ENCODE results near the gene LMOD3.

Gene LMOD3

DNA sequence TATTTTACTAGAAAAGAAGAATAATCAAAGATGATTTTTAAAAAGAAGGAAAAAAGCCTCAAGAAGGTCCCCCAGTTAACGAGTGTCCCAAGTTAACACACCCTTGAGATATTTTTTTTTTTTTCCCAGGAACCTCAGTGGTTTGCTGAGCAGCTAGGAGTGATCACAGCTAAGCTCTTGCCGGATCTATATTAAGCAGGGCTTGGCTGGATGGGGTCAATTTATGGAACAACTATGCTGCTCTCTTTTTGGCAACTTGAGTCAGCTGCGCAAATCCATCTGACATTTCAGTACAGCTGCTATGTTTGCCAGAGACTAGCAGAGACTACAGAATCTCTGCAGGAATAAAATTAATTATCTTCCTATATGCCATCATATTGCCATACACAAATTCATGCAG is at the start of gene LMOD3:
Gene LMOD3, minus strand, starts transcription at position 193 of the 400 bp plus-strand sequence. CDS start 209 bp downstream, outside the sequence.
- no peaks in the 10 kb centered on the region for H3K9me3 Mint-ChIP-seq
- no peaks in the 10 kb centered on the region for H3K36me3 Mint-ChIP-seq (ENCODE audit: low read depth)
- no peaks in the 10 kb centered on the region for H3K27me3 Mint-ChIP-seq
- no peak within 1 kb of the TSS for H3K4me3 Mint-ChIP-seq
- no peak within 1 kb of the TSS for H3K27ac Mint-ChIP-seq
- peaks cover 3% of the 10 kb centered on the region for H3K4me1 Mint-ChIP-seq (ENCODE audit: low read depth)

DNA sequence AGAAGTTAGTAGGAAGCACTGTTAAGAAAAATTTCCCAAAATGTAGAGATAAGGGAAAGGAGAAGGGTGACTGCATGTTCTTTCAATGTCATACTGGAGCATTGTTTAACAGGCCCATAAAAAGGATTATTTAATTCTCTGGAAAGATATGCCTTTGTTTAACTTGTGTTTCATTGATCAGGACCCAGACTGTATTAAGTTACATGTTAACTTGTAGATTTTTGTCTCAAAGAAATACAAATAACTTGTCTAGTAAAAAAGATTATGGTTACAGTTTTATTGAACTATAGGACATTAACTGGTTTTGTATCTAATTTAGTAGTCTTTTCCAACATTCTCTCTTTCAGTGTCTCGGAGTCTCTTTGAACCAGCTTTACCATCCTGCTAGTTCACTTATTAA is 49.7 kb upstream of the LMOD3 start:
- H3K4me3 Mint-ChIP-seq: no peak overlapping the region
- no peaks in the 10 kb centered on the region for H3K27me3 Mint-ChIP-seq
- no peak overlapping the region for H3K27ac Mint-ChIP-seq
- H3K4me1 Mint-ChIP-seq (ENCODE audit: low read depth): peaks cover 4% of the 10 kb centered on the region
- H3K36me3 Mint-ChIP-seq (ENCODE audit: low read depth): peaks cover 21% of the 10 kb centered on the region
- H3K9me3 Mint-ChIP-seq: no peaks in the 10 kb centered on the region

DNA sequence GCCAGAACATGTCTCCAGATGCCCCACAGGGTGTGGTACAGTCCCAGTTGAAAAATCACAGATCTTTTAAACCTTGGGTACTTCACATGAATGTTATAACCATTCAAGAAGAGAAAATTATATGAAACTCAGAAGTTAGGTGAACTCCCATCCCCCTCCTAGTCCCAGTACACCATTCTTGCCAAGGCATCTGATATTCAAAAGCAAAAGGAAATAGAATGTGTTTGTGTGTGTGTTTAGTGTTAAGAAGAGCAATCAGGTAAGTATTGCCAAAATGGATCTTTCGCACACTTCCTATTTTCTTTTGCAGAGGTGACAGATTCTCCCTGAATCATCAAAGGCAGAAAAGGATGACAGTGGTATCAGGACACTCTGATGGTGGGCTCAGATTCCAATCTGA is 44.1 kb upstream of the LMOD3 start:
- H3K36me3 Mint-ChIP-seq (ENCODE audit: low read depth): peaks cover 5% of the 10 kb centered on the region
- H3K4me1 Mint-ChIP-seq (ENCODE audit: low read depth): no peaks in the 10 kb centered on the region
- no peaks in the 10 kb centered on the region for H3K9me3 Mint-ChIP-seq
- no peak overlapping the region for H3K27ac Mint-ChIP-seq
- no peaks in the 10 kb centered on the region for H3K27me3 Mint-ChIP-seq
- no peak overlapping the region for H3K4me3 Mint-ChIP-seq

DNA sequence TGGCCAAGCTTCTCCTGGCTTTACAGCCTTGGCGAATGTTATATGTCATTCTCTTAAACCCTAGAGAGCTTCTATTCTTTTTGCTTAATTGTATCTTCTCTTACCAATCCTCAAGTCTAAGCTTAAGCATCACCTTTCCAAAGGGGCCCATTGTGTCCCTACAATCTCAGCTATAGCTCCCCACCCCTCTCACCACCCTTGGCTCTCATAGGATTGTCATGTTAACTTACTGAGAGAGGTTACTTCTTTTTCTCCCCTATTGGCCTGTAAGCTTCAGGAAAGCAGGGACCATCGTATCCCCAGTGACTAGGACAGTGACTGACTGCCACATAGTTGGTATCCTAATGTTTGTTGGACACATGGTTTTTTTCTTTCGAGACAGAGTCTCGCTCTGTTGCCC is 43.3 kb upstream of the LMOD3 start:
- H3K27me3 Mint-ChIP-seq: no peaks in the 10 kb centered on the region
- peaks cover 2% of the 10 kb centered on the region for H3K4me1 Mint-ChIP-seq (ENCODE audit: low read depth)
- no peaks in the 10 kb centered on the region for H3K9me3 Mint-ChIP-seq
- no peaks in the 10 kb centered on the region for H3K36me3 Mint-ChIP-seq (ENCODE audit: low read depth)
- H3K27ac Mint-ChIP-seq: no peak overlapping the region
- no peak overlapping the region for H3K4me3 Mint-ChIP-seq

DNA sequence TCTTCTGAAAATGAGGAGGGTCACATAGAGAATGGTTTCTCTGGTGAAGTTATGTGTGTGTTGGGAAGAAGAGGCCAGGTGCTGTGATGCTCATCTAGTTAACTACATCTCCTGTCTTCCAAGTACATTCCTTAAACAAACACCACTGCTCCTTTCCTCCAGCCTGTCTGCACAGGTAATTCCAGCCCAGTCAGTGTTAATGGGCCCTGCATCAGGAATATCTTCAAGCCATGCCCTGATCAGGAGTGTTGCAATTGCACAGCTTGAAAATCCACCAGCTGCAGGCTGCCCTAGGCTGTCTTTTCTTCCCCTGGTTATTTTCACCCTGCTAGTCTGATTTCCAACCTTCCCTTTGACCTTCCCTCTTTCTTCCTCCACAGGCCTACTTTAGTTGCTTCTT is 41.9 kb upstream of the LMOD3 start:
- Mint-ChIP-seq H3K9me3 (no peaks in the 10 kb centered on the region), H3K36me3 (ENCODE audit: low read depth) (no peaks in the 10 kb centered on the region), H3K27me3 (no peaks in the 10 kb centered on the region), H3K4me1 (ENCODE audit: low read depth) (peaks cover 11% of the 10 kb centered on the region), H3K27ac (no peak overlapping the region), H3K4me3 (no peak overlapping the region)

DNA sequence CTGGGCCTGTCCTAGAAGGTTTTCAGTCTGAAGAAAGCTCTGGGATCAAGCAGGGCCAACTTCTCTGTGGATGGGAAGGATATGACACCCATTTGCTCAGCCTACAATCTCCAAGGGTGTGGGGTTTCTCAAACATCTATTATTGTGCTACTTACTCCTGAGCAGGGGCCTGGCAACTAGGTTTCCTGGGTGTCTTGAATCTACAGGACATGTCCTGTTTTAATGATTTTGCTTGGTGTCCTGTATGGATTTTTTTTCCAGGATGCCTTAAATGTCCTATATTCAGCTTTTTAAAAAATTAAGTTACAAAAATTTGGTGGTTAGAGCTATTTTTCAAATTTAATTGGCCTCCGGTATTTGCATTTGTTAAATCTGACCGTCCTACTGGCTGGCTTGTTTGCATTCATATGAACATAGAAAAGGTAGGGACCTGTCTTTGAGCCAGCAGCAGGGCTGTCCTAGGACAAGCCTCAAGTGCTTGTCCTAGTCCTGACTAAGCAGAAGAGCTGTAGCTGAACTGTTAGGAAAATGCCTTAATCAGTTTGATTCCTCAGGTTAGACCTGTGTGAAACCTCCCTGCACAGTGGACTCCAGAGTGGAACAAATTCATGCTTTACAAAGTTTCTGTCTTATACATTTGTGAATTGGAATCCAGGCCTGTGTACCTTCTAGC is 40.0 kb upstream of the LMOD3 start:
- Mint-ChIP-seq H3K27me3 (no peaks in the 10 kb centered on the region), H3K36me3 (ENCODE audit: low read depth) (no peaks in the 10 kb centered on the region), H3K4me1 (ENCODE audit: low read depth) (peaks cover 11% of the 10 kb centered on the region), H3K9me3 (no peaks in the 10 kb centered on the region), H3K27ac (no peak overlapping the region), H3K4me3 (no peak overlapping the region)

DNA sequence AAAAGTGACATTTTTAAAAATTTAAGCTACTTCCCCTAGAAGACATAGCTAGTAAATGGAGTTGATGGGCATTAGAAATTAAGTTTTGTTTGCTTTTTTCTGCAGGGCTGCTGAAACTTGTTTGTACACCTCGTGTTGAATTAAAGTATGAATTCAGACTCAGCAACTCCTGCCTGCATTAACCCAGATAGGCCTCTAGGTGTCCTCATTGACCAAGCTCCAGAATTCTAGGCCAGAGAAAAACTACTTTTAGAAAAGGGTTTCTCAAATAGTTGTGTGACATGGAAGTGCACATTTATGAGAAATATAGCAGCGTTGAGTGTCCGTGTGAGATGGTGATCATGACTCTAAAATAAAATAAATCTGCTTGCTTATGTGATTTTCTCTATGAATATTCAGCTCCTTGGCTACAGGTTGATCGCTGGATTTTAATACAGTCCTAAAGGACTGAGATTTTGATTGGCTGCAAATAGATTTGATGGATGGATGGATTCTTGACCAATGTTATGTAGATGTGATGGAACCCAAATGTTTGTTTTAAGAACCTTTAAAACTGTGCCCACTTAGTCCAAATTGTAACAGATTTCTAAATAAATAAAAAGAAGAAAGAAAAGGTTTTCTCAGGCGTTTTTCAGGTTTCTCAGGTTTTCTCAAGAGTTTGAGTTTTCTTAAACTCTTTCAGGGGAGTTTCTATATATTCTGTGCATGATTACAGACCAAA is 39.4 kb upstream of the LMOD3 start:
- Mint-ChIP-seq H3K27ac (peak overlapping the region; percentile 22), H3K9me3 (no peaks in the 10 kb centered on the region), H3K27me3 (no peaks in the 10 kb centered on the region), H3K4me3 (no peak overlapping the region), H3K4me1 (ENCODE audit: low read depth) (peaks cover 11% of the 10 kb centered on the region), H3K36me3 (ENCODE audit: low read depth) (no peaks in the 10 kb centered on the region)

DNA sequence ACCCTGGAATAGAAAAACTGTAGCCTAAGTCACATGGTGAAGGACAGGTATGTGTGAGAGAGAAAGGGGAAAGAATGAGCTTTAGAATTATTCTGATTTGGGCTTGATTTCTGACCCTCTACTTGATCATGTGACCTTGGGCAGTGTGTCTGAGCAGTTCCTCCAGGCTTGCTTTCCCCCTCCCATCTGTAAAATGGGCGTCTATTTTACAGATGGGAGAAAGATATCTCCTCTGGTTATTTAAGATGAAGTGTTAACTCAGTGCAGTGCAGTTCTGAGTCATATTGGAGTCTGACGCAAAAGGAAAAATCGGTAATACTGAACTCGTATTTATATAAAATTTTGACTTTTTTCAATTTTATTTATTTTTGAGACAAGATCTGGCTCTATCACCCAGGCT is 38.1 kb upstream of the LMOD3 start:
- no peak overlapping the region for H3K27ac Mint-ChIP-seq
- no peak overlapping the region for H3K4me3 Mint-ChIP-seq
- H3K4me1 Mint-ChIP-seq (ENCODE audit: low read depth): peaks cover 11% of the 10 kb centered on the region
- H3K27me3 Mint-ChIP-seq: no peaks in the 10 kb centered on the region
- no peaks in the 10 kb centered on the region for H3K36me3 Mint-ChIP-seq (ENCODE audit: low read depth)
- no peaks in the 10 kb centered on the region for H3K9me3 Mint-ChIP-seq

DNA sequence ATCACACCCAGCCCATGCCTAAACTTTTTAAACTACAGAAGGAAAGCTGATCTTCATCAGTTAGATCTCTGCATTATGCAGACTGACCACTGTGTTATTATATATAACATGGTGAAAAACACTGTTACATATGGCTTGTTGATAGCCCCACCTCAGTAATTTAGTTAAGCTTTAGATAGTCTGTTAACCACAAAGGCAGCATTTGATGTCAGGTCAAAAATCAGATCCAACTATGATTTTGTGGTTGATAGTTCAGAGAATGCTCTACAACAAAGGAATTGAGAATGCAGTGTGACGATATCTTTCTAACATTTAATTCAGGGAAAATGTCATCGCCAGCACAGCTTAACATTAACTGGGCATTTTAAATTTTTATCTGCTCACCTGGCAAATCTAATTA is 37.7 kb upstream of the LMOD3 start:
- Mint-ChIP-seq H3K27ac (no peak overlapping the region), H3K27me3 (no peaks in the 10 kb centered on the region), H3K9me3 (no peaks in the 10 kb centered on the region)

DNA sequence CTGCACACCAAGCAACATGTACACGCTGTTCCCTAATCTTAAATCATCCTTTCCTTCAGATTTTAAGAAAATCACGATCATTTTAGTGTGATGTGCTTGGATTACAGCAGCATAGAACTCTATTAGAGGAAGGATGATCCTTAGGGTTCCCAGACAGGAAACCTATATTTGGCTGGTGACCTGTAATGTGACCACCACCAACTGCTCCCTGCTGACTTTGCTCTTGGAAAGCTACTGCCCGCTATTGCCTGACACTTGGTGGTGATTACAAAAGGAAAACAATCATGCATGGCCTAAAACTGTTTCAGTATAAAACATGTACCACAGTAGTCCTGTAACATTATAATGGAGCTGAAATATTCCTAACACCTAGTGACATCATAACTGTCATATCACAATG is 27.2 kb upstream of the LMOD3 start:
- no peak overlapping the region for H3K27ac Mint-ChIP-seq
- H3K9me3 Mint-ChIP-seq: no peaks in the 10 kb centered on the region
- H3K36me3 Mint-ChIP-seq (ENCODE audit: low read depth): no peaks in the 10 kb centered on the region
- H3K4me3 Mint-ChIP-seq: no peak overlapping the region
- H3K27me3 Mint-ChIP-seq: no peaks in the 10 kb centered on the region
- no peaks in the 10 kb centered on the region for H3K4me1 Mint-ChIP-seq (ENCODE audit: low read depth)

More for the DNA sequence above, 37.7 kb upstream of the LMOD3 start:
- Mint-ChIP-seq H3K36me3 (ENCODE audit: low read depth) (no peaks in the 10 kb centered on the region), H3K4me1 (ENCODE audit: low read depth) (peaks cover 11% of the 10 kb centered on the region), H3K4me3 (no peak overlapping the region)

DNA sequence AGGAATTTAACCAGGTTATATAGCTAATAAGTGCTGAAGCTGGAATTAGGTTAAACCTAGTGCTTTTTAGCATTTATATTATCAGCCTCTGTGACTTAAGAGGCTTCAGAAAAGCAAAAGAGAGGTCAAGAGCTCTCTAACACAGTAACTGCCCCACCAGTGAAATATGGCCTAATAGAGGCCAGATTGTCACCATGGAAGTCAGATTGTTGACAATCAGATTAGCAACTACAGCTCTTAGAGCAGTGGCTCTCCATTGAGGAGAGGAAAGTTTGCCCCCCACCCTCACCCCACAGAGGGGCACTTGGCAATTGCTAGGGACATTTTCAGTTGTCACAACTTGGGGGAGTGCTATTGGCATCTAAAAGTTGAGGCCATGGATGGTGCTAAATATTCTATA is 23.3 kb upstream of the LMOD3 start:
- Mint-ChIP-seq H3K9me3 (no peaks in the 10 kb centered on the region), H3K36me3 (ENCODE audit: low read depth) (no peaks in the 10 kb centered on the region), H3K4me1 (ENCODE audit: low read depth) (no peaks in the 10 kb centered on the region), H3K4me3 (no peak overlapping the region), H3K27me3 (peaks cover 5% of the 10 kb centered on the region), H3K27ac (no peak overlapping the region)

DNA sequence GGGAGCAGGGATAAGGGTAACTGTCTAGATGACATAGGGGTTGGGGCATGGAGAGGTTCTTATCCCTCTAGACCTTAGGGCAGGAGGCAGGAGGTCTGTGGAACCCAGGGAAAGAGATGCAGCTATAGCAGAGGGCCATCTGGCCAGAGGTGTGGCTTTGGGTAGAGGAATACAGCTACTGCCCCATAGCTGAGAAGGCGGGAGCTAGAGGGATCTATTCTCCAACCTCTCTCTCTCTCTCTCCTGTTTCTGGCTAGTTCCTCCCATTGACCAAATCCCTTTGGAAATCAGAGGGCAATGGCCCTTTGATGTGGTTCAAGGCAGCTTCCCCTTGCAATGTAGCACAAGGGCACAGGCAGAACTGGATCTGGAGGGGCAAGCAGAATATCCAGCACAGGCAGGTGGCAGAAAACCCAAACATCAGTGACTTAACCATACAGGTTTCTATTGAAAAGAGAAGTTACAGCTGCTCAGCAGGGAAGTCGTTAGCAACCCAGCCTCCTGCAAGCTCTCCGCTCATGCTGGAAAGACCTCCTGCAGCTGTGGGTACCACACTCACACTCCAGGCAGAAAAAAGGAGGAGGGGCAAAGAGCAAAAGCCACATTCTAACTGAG is 22.3 kb upstream of the LMOD3 start:
- Mint-ChIP-seq H3K27me3 (peaks cover 5% of the 10 kb centered on the region), H3K4me1 (ENCODE audit: low read depth) (no peaks in the 10 kb centered on the region), H3K9me3 (no peaks in the 10 kb centered on the region), H3K4me3 (no peak overlapping the region), H3K27ac (no peak overlapping the region), H3K36me3 (ENCODE audit: low read depth) (no peaks in the 10 kb centered on the region)

DNA sequence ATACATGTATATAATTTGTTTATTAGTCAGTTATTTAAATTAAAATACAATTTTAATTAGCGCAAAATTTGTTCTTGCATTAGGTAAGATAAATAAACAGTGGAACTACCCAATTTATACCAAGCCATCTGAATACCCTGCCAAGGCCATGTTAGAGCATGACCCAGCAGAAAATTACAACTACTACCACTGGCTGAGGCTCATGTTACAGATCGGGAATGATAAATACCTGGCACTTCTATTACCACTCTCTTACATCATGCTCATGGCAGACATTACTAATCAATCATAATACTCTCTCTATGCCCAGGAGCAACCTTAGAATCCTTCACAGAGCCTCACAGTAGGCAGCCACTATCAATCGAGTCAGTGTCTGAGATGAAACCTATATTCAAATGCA is 21.2 kb upstream of the LMOD3 start:
- Mint-ChIP-seq H3K27ac (no peak overlapping the region), H3K9me3 (no peaks in the 10 kb centered on the region), H3K4me3 (no peak overlapping the region), H3K36me3 (ENCODE audit: low read depth) (no peaks in the 10 kb centered on the region), H3K4me1 (ENCODE audit: low read depth) (no peaks in the 10 kb centered on the region), H3K27me3 (peaks cover 9% of the 10 kb centered on the region)

DNA sequence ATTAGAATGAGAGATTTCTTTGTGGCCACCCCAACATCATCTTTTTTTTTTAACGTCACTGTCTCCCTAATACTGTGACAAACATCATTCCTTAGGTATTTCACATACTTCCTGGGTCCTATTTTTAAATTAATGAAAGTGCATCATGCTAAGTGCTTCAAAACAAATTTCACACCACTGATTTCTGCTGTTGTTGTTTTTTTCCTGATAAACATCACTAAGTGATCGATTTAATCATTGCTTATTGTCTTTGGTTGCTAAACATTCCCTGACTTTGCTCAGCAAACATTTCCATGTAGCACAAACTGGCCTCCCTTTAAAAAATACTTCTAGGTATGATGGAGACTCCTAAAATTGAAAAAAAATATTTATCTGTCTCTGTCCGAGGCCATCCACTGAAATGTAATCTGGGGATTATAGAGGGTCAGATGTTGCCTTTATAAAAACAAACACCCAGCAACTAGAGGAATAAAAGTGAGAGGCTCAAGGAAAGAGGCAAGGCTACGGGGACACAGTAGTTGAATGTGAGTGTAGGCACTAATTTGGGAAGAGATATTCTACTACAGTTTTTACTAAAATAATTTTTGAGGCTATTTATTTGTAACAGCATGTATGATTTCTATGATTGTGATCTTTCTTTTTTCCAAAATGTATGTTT is 20.5 kb upstream of the LMOD3 start:
- no peaks in the 10 kb centered on the region for H3K4me1 Mint-ChIP-seq (ENCODE audit: low read depth)
- H3K27me3 Mint-ChIP-seq: peaks cover 9% of the 10 kb centered on the region
- H3K9me3 Mint-ChIP-seq: no peaks in the 10 kb centered on the region
- no peak overlapping the region for H3K27ac Mint-ChIP-seq
- no peak overlapping the region for H3K4me3 Mint-ChIP-seq
- no peaks in the 10 kb centered on the region for H3K36me3 Mint-ChIP-seq (ENCODE audit: low read depth)

DNA sequence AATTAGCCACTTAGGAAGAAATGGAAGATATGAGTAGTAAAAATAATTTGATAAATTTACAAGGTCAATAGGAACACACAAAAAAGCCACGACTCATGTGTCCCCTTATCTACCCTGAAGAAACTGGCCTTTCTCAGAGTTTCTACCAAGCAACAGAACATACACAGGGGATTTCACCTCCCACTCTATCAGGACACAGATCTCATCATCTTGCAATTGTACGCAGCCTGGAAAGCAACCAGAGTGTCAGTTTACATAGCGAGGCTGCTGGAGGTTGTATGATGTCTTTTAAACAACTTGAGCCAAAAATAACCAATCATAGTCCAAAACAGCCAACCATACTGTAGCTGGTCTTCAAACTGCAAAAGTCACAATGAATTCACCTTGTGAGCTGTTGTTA is 19.7 kb upstream of the LMOD3 start:
- Mint-ChIP-seq H3K4me1 (ENCODE audit: low read depth) (no peaks in the 10 kb centered on the region), H3K36me3 (ENCODE audit: low read depth) (no peaks in the 10 kb centered on the region), H3K4me3 (no peak overlapping the region), H3K27ac (no peak overlapping the region), H3K27me3 (peaks cover 9% of the 10 kb centered on the region), H3K9me3 (no peaks in the 10 kb centered on the region)
